Natural killer cell (primary cell): Measurements from ENCODE around the gene NME3. TPM values are rescaled to one million over a fixed set of nuclear protein-coding genes. Genes with fewer than 3 reads are reported as not detected.
"Not testable (repeated sequence)": the region's sequence is repeated elsewhere in the genome, so short reads cannot be mapped to it uniquely, and the experiment has no call there.

Source experiments
- ATAC-seq, 3 donors: fragments of 150-1000 bp in 2 of 3; fragments of 200-7000 bp in 1 of 3; cut with Tn5 transposase; 1 replicate in 1 of 3; 2 replicates in 2 of 3; pipeline ENCODE4 v1.10.0; 2021; ENCODE audit warnings: mild to moderate bottlenecking in 2 of 3, moderate library complexity in 2 of 3
- DNase-seq, 2 donors: peaks; one replicate each; pipeline versions ENCODE4 v3.0.0 to v3.0.0-alpha.2; 2013 to 2021; ENCODE audit warnings: mixed read lengths in 1 of 2
- H3K27ac ChIP-seq: one replicate; pipeline ENCODE4 v1.5.1; 2013; ENCODE audit warnings: mild to moderate bottlenecking, low read length
- H3K27me3 ChIP-seq: one replicate; pipeline ENCODE4 v1.6.1; 2013; ENCODE audit warnings: low read length; ENCODE audit not compliant: control insufficient read depth, insufficient read depth
- H3K36me3 ChIP-seq: one replicate; pipeline ENCODE4 v1.6.1; 2013; ENCODE audit warnings: low read length; ENCODE audit not compliant: control insufficient read depth, insufficient read depth
- H3K4me1 ChIP-seq: one replicate; pipeline ENCODE4 v1.6.1; 2013; ENCODE audit warnings: low read length; ENCODE audit not compliant: control insufficient read depth, insufficient read depth
- H3K4me3 ChIP-seq: one replicate; pipeline ENCODE4 v1.5.1; 2013; ENCODE audit warnings: low read length
- H3K9me3 ChIP-seq: one replicate; pipeline ENCODE4 v1.6.1; 2013; ENCODE audit warnings: low read length; ENCODE audit not compliant: control insufficient read depth, insufficient read depth
- H3K27ac Mint-ChIP-seq, 2 donors: one replicate each; pipeline ENCODE4 v1.8.0; 2022; ENCODE audit warnings: mild to moderate bottlenecking in 2 of 2, mixed read lengths in 2 of 2, moderate library complexity in 1 of 2
- H3K27me3 Mint-ChIP-seq, 2 donors: one replicate each; pipeline ENCODE4 v1.8.0; 2022; ENCODE audit warnings: low read depth in 2 of 2, mixed read lengths in 2 of 2
- H3K36me3 Mint-ChIP-seq: one replicate; pipeline ENCODE4 v1.8.0; 2022; ENCODE audit warnings: mixed read lengths
- H3K4me1 Mint-ChIP-seq, 2 donors: one replicate each; pipeline ENCODE4 v1.8.0; 2022; ENCODE audit warnings: mixed read lengths in 2 of 2
- H3K4me3 Mint-ChIP-seq: one replicate; pipeline ENCODE4 v1.8.0; 2022; ENCODE audit warnings: mild to moderate bottlenecking, moderate library complexity, mixed read lengths
- H3K9me3 Mint-ChIP-seq, 2 donors: one replicate each; pipeline ENCODE4 v1.8.0; 2022; ENCODE audit warnings: mixed read lengths in 2 of 2
- CTCF ChIP-seq: fragments of 200-600 bp; IDR thresholded peaks from one replicate; pipeline ENCODE4 v1.8.0; 2022; ENCODE audit warnings: antibody characterized with exemption
- WGBS: methylation state at CpG from one replicate; pipeline ENCODE4 v1.1.7; 2013; ENCODE audit warnings: missing lambda C conversion rate; ENCODE audit not compliant: insufficient coverage; 5-methylcytosine and 5-hydroxymethylcytosine counted together
- intact Hi-C: fragments of 100-400 bp; cut with micrococcal nuclease; formaldehyde crosslinking; loops from one replicate; pipeline ENCODE4 v1.14.2; 2022
- total RNA-seq, 4 donors: library from RNA; stranded (reverse); fragments of 120-200 nt in 1 of 4; gene quantifications; one replicate each; pipeline versions ENCODE4 v1.2.3 to v1.2.4, GENCODE V29; 2013 to 2022

NME3 gene
- total RNA-seq, 3 donors from 2014 or later (not counting 1 experiment from before 2014, with no cell fraction given) = 40.6 to 50.3 (median 46.2) TPM

- DNase-seq (no peak), ATAC-seq (no peak)
- H3K27ac ChIP-seq = no peak overlapping the region
- Mint-ChIP-seq H3K27ac (no peak overlapping the region), H3K4me3 (no peak overlapping the region), H3K9me3 (no peaks in the 10 kb centered on the region), H3K36me3 (peaks cover 5% of the 10 kb centered on the region), H3K27me3 (no peaks in the 10 kb centered on the region), H3K4me1 (peaks cover 7% of the 10 kb centered on the region in 2 donors)
- peaks cover 20% of the 10 kb centered on the region for H3K36me3 ChIP-seq
- TF ChIP-seq CTCF = no peak
- no peaks in the 10 kb centered on the region for H3K27me3 ChIP-seq
- 97% methylated on average over 33 of the region's 33 CpGs for WGBS
- no peaks in the 10 kb centered on the region for H3K9me3 ChIP-seq
- H3K4me3 ChIP-seq = no peak overlapping the region
- H3K4me1 ChIP-seq = no peaks in the 10 kb centered on the region
- intact Hi-C loops = no loop called here
These were observed 31.1 kb downstream of the NME3 start for GRCh38 chr16:1740234-1740633.

- DNase-seq (no peak), ATAC-seq (no peak)
- no peaks in the 10 kb centered on the region for H3K9me3 ChIP-seq
- Mint-ChIP-seq H3K4me3 (no peak overlapping the region), H3K36me3 (no peaks in the 10 kb centered on the region), H3K27me3 (no peaks in the 10 kb centered on the region), H3K9me3 (no peaks in the 10 kb centered on the region), H3K4me1 (peaks cover 0 to 4% of the 10 kb centered on the region in 2 donors), H3K27ac (no peak overlapping the region)
- H3K36me3 ChIP-seq = peaks cover 32% of the 10 kb centered on the region
- no peak overlapping the region for H3K4me3 ChIP-seq
- H3K27me3 ChIP-seq = no peaks in the 10 kb centered on the region
- no peaks in the 10 kb centered on the region for H3K4me1 ChIP-seq
- intact Hi-C loops = loop anchor here (1.0 kb wide), 1 partner anchor 12 kb away; no protein-coding TSS in a partner anchor
- no peak for TF ChIP-seq CTCF
- WGBS = 99% methylated on average over 22 of the region's 22 CpGs
- no peak overlapping the region for H3K27ac ChIP-seq
These were observed 36.5 kb downstream of the NME3 start for GRCh38 chr16:1734816-1735215.

GRCh38 chr16:1734123-1734522 lies 37.2 kb downstream of the NME3 start:
- no peak for TF ChIP-seq CTCF
- Histone ChIP-seq H3K27ac (no peak overlapping the region), H3K4me1 (no peaks in the 10 kb centered on the region), H3K36me3 (peaks cover 38% of the 10 kb centered on the region), H3K9me3 (no peaks in the 10 kb centered on the region), H3K4me3 (no peak overlapping the region), H3K27me3 (no peaks in the 10 kb centered on the region)
- Mint-ChIP-seq H3K4me1 (peaks cover 0 to 4% of the 10 kb centered on the region in 2 donors), H3K9me3 (no peaks in the 10 kb centered on the region), H3K27ac (no peak overlapping the region), H3K27me3 (no peaks in the 10 kb centered on the region), H3K36me3 (no peaks in the 10 kb centered on the region), H3K4me3 (no peak overlapping the region)
- intact Hi-C loops = loop anchor here (1.0 kb wide), 1 partner anchor 11 kb away; no protein-coding TSS in a partner anchor
- DNase-seq (no peak), ATAC-seq (no peak)
- 97% methylated on average over 22 of the region's 22 CpGs for WGBS

- H3K4me3 ChIP-seq, H3K9me3 ChIP-seq, DNase-seq, H3K4me1 Mint-ChIP-seq, intact Hi-C loops, H3K4me3 Mint-ChIP-seq, H3K4me1 ChIP-seq, H3K36me3 Mint-ChIP-seq, H3K9me3 Mint-ChIP-seq, H3K27me3 ChIP-seq, H3K27me3 Mint-ChIP-seq, ATAC-seq, H3K27ac ChIP-seq, H3K27ac Mint-ChIP-seq: not testable (repeated sequence)
- peaks cover 52% of the 10 kb centered on the region for H3K36me3 ChIP-seq
- 96% methylated on average over 21 of the region's 21 CpGs for WGBS
These were observed 38.8 kb downstream of the NME3 start for GRCh38 chr16:1732551-1732987.
